GM19023 (cell line): Measurements from ENCODE around the gene SMAP1.

ENCODE experiments used
- ATAC-seq: cut with Tn5 transposase; IDR thresholded peaks from one replicate; pipeline ENCODE4 v1.9.1; 2021; ENCODE audit warnings: mild to moderate bottlenecking, moderate library complexity; ENCODE audit not compliant: unreplicated experiment

The SMAP1 gene

GRCh38 chr6:70884074-70884983 is 216.6 kb downstream of the SMAP1 start:
- ATAC-seq: peak; percentile 70

DNA sequence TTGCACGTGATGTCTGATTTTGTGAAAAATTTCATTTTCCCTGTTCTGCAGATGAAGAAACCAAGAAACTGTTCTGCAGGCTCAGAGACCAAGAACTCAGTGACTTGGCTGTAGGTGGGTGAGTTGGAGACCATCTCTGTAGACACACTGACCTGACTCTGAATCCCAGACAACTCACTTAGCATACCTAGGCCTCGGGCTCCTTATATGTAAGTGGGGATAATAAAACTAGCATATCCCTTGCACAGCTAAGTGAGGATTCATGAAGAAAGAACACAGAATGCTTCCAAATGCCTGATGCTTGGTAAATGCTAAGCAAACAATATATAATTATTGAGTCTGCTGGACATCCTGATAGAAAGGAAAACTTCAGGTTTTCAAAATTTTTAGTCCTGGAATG is 218.4 kb downstream of the SMAP1 start:
- ATAC-seq: no peak

GRCh38 chr6:70886661-70887060 is 219.0 kb downstream of the SMAP1 start:
- ATAC-seq: no peak

DNA sequence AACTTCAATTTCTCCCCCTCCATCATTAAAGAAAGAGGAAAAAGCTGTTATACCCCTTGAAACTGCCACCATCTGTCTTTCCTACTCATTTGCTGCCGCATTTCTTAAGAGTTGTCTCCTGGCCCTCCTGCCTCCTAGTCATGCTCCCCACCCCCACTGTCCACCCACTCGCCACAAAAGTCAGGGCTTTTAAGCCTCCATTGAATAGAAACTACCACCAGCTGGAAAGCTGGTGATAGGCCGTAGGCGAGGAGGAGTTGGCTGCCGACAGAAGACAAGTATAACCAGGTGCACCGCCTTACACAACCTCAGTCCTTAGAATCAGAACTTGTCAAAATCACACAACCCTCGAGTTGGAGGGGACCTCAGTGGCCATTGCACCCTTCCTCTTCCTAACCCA is 221.6 kb downstream of the SMAP1 start:
- no peak for ATAC-seq

DNA sequence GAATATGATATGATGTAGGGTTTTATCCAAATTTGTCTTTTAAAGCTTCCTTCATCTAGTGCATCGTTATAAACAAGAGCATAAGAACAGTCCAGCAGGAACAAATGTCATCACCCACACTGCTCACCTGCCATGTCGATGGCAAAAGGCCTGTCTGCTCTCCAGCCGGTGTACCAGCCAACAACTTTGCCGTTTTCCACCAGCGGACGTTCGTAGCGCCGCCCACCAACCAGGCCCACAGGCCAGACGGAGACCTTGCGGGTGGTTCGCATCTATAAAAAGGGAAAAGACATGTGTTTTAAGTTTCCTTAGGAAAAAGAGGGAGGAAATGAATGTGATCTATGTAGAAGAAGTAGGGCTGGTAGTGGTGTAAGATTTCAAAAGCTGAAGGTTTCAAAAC is 226.3 kb downstream of the SMAP1 start:
- ATAC-seq: no peak

- ATAC-seq: no peak
These were observed 232.4 kb downstream of the SMAP1 start for GRCh38 chr6:70900047-70900446.

DNA sequence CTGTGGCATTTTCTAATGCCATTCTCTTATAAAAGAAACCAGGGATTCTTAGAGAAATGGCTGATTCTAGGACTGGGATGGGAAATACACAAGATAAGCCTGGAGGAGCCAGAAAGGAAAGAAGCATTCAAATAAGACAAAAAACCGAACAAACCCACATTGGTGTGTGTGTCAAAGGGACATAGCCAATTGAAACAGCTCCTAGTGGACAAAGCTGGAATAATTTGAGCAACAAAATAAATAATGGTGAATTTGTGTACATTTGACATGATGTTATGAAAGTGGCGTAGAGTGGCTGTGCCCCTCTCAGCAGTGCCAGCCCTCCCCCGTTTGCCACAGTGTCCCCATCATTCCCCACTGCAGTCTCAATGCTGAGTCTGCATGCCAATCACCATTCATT is 233.6 kb downstream of the SMAP1 start:
- ATAC-seq: no peak

DNA sequence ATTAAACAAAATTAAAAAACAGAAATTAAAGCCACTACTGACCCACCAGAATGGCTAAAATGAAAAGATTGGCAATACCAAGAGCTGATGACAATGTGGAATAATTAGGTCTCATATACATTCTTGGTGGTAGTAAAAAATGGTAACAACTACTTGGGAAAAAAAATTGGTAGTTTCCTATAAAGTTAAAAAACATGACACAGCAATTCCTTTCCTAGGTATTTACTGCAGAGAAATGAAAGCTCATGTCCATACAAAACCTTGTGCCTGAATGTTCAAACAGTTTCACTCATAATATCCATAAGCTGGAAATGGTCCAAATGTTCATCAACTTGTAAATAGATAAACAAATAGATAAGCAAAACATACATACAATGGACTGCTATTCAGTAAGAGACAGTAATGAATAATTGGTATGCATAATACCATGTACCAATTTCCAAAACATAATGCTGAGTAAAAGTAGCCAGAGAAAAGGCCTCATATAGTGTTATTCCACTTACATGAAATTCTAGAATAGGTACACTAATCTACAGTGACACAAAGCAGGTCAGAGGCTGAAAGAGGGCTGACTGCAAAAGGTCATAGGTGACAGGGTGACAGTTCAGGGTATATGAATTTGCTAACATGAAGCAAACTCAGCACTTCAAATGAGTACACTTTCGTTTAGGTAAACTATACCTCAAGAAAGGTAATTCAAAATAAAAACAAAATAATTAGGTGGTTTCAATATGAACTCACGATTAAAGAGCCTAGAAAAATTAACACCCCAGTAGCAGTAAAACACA is 236.2 kb downstream of the SMAP1 start:
- ATAC-seq: no peak

DNA sequence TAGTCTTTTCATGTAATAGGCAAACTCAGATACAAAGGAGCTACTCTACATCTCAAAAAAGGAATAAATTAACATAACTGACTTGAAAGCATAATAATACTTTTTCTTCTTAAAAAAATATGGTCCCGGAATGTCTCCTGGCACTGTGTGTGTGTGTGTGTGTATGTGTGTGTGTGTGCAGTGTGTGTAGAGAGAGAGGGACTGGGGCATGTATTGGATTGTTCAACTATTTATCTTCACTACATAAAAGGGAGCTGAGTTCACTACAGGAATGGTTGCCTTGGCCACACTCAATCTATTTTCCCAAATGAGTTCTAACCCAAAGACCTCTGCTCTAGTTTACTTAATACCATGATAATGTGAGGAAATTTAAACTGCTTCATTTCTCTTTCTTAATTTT is 238.1 kb downstream of the SMAP1 start:
- no peak for ATAC-seq
